Ishikawa (cell line): Measurements from ENCODE around the gene PTPRM.

Experiments
- CEBPB ChIP-seq: IDR thresholded peaks from 2 replicates; pipeline ENCODE4 v1.6.1; 2012
- CREB1 ChIP-seq: IDR thresholded peaks from 2 replicates; pipeline ENCODE4 v1.6.1; 2012; ENCODE audit warnings: low read depth
- EGR1 ChIP-seq: IDR thresholded peaks from 2 replicates; pipeline ENCODE4 v1.6.1; 2012
- EP300 ChIP-seq: IDR thresholded peaks from 2 replicates; pipeline ENCODE4 v1.6.1; 2012; ENCODE audit warnings: borderline replicate concordance
- FOXM1 ChIP-seq: IDR thresholded peaks from 2 replicates; pipeline ENCODE4 v1.6.1; 2012; ENCODE audit warnings: low read depth, borderline replicate concordance
- NFIC ChIP-seq: IDR thresholded peaks from 2 replicates; pipeline ENCODE4 v1.6.1; 2012
- RAD21 ChIP-seq: IDR thresholded peaks from 2 replicates; pipeline ENCODE4 v1.6.1; 2012; ENCODE audit warnings: low read depth
- REST ChIP-seq: IDR thresholded peaks from 2 replicates; pipeline ENCODE4 v1.6.1; 2012; ENCODE audit warnings: low read depth, mild to moderate bottlenecking
- TAF1 ChIP-seq: IDR thresholded peaks from 2 replicates; pipeline ENCODE4 v1.6.1; 2012; ENCODE audit warnings: low read depth, mild to moderate bottlenecking
- TCF12 ChIP-seq: IDR thresholded peaks from 2 replicates; pipeline ENCODE4 v1.6.1; 2012; ENCODE audit warnings: low read depth
- TEAD4 ChIP-seq: IDR thresholded peaks from 2 replicates; pipeline ENCODE4 v1.6.1; 2012
- YY1 ChIP-seq: IDR thresholded peaks from 2 replicates; pipeline ENCODE4 v1.6.1; 2012; ENCODE audit warnings: low read depth
- ZBTB7A ChIP-seq: IDR thresholded peaks from 2 replicates; pipeline ENCODE4 v1.6.1; 2012; ENCODE audit warnings: low read depth
- TF ChIP-seq, protein P1 (sequence below): IDR thresholded peaks from 2 replicates; pipeline ENCODE4 v1.6.1; 2012
- TF ChIP-seq, protein P2 (sequence below): IDR thresholded peaks from 2 replicates; pipeline ENCODE4 v1.6.1; 2012

The PTPRM gene

GRCh38 chr18:7904529-7904928 lies 337.4 kb downstream of the PTPRM start:
- TF ChIP-seq RAD21 (no peak), EGR1 (no peak), REST (no peak), EP300 (no peak), NFIC (no peak), YY1 (no peak), TCF12 (no peak), CREB1 (no peak), ZBTB7A (no peak), TEAD4 (no peak), TAF1 (no peak), CEBPB (no peak), FOXM1 (no peak)
- TF ChIP-seq, protein P1, sequence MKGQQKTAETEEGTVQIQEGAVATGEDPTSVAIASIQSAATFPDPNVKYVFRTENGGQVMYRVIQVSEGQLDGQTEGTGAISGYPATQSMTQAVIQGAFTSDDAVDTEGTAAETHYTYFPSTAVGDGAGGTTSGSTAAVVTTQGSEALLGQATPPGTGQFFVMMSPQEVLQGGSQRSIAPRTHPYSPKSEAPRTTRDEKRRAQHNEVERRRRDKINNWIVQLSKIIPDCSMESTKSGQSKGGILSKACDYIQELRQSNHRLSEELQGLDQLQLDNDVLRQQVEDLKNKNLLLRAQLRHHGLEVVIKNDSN: no peak
- TF ChIP-seq, protein P2, sequence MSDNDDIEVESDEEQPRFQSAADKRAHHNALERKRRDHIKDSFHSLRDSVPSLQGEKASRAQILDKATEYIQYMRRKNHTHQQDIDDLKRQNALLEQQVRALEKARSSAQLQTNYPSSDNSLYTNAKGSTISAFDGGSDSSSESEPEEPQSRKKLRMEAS: no peak

- no peak for TF ChIP-seq NFIC
- TF ChIP-seq REST: no peak
- TF ChIP-seq CREB1: no peak
- TF ChIP-seq TAF1: no peak
- TF ChIP-seq, protein P1: no peak
- no peak for TF ChIP-seq TEAD4
- no peak for TF ChIP-seq CEBPB
Observed at GRCh38 chr18:7908681-7909299, 341.7 kb downstream of the PTPRM start.

GRCh38 chr18:7914834-7915670 lies 347.9 kb downstream of the PTPRM start:
- no peak for TF ChIP-seq NFIC
- TF ChIP-seq YY1: no peak
- no peak for TF ChIP-seq EGR1
- TF ChIP-seq, protein P1: no peak
- TF ChIP-seq FOXM1: no peak
- TF ChIP-seq CEBPB: no peak
- no peak for TF ChIP-seq TCF12
- TF ChIP-seq, protein P2: no peak
- TF ChIP-seq CREB1: no peak
- no peak for TF ChIP-seq TAF1
- no peak for TF ChIP-seq RAD21
- no peak for TF ChIP-seq EP300
- TF ChIP-seq TEAD4: no peak
- no peak for TF ChIP-seq REST
- no peak for TF ChIP-seq ZBTB7A

DNA sequence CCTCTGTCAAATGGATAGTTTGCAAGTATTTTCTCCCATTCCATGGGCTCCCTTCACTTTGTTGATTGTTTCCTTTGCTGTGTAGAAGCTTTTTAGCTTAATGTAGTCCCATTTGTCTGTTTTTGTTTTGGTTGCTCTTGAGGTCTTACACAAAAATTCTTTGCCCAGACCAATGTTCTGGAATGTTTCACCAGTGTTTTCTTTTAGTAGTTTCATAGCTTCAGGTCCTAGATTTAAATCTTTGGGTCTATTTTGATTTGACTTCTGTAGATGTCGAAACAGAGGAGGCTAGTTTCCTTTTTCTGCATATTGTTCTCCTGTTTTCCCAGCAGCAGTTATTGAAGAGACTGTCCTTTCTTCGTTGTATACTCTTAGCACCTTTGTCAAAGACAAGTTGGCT lies 351.6 kb downstream of the PTPRM start:
- TF ChIP-seq RAD21 (no peak), FOXM1 (no peak), CREB1 (no peak), TEAD4 (no peak)
